IMR-90 (cell line): ENCODE data around the gene OSBPL8. TPM values are rescaled to one million over a fixed set of nuclear protein-coding genes. Genes with fewer than 3 reads are reported as not detected.
A peak's percentile ranks its signal among the peaks of the same experiment; 100 is the strongest.

Source experiments
- ATAC-seq: fragments of 200-7000 bp; cut with Tn5 transposase; 2 replicates; pipeline ENCODE4 v1.9.1; 2020; ENCODE audit warnings: low read depth, mild to moderate bottlenecking, moderate library complexity
- BruUV-seq: library from RNA; stranded (reverse); fragments of 400-500 nt; replicated peaks from 2 replicates; lab custom pipeline; 2021; lab: Mats Ljungman, UMichigan
- CTCF ChIA-PET: fragments of 300-600 bp; formaldehyde crosslinking; extraction: SDS; loops from one replicate; lab custom pipeline; 2021; ENCODE audit warnings: antibody characterized with exemption; lab: Yijun Ruan, JAX
- POLR2A ChIA-PET: fragments of 300-600 bp; sonication (Branson Sonifier 250); formaldehyde crosslinking; loops from one replicate; lab custom pipeline; 2022; ENCODE audit warnings: antibody characterized with exemption; ENCODE audit not compliant: unreplicated experiment; lab: Charles Lee
- DNase-seq: peaks from one replicate; pipeline ENCODE4 v3.0.0; 2013
- H2AFZ ChIP-seq: replicated peaks from 2 replicates; pipeline ENCODE3; 2013; ENCODE audit warnings: low read length, mild to moderate bottlenecking; ENCODE audit not compliant: poor library complexity
- H2AK5ac ChIP-seq: 2 replicates; pipeline ENCODE4 v1.6.1; 2013; ENCODE audit warnings: low read depth, low read length, inconsistent platforms
- H2AK9ac ChIP-seq: replicated peaks from 2 replicates; pipeline ENCODE3; 2013; ENCODE audit warnings: mild to moderate bottlenecking, low read depth, low read length, moderate library complexity; ENCODE audit not compliant: poor library complexity
- H2BK120ac ChIP-seq: 2 replicates; pipeline ENCODE4 v1.6.1; 2013; ENCODE audit warnings: low read depth, low read length, inconsistent platforms
- H2BK15ac ChIP-seq: 3 replicates; pipeline ENCODE4 v1.6.1; 2013; ENCODE audit warnings: low read depth, low read length, inconsistent platforms
- H2BK20ac ChIP-seq: 2 replicates; pipeline ENCODE4 v1.6.1; 2013; ENCODE audit warnings: low read depth, mild to moderate bottlenecking, inconsistent platforms, low read length, moderate library complexity
- H2BK5ac ChIP-seq: 2 replicates; pipeline ENCODE4 v1.6.1; 2013; ENCODE audit warnings: mild to moderate bottlenecking, low read depth, low read length, inconsistent platforms; ENCODE audit not compliant: poor library complexity, severe bottlenecking
- H3K14ac ChIP-seq: replicated peaks from 2 replicates; pipeline ENCODE4 v1.6.1; 2013; ENCODE audit warnings: low read depth, low read length, inconsistent platforms
- H3K18ac ChIP-seq: 2 replicates; pipeline ENCODE4 v1.6.1; 2013; ENCODE audit warnings: low read depth, low read length, control low read depth
- H3K23ac ChIP-seq: 2 replicates; pipeline ENCODE4 v1.6.1; 2013; ENCODE audit warnings: low read depth, low read length, inconsistent platforms
- H3K27ac ChIP-seq: 2 replicates; pipeline ENCODE4 v1.5.1; 2013; ENCODE audit warnings: mild to moderate bottlenecking, control low read depth, low read length; ENCODE audit not compliant: insufficient read depth
- H3K27me3 ChIP-seq: 2 replicates; pipeline ENCODE4 v1.6.1; 2013; ENCODE audit warnings: low read length; ENCODE audit not compliant: control insufficient read depth, insufficient read depth
- H3K36me3 ChIP-seq: 2 replicates; pipeline ENCODE4 v1.6.1; 2013; ENCODE audit warnings: low read length, mixed read lengths; ENCODE audit not compliant: control insufficient read depth, insufficient read depth
- H3K4ac ChIP-seq: 2 replicates; pipeline ENCODE4 v1.6.1; 2013; ENCODE audit warnings: low read depth, low read length, inconsistent platforms
- H3K4me1 ChIP-seq: 2 replicates; pipeline ENCODE4 v1.6.1; 2013; ENCODE audit warnings: low read length, mixed read lengths; ENCODE audit not compliant: control insufficient read depth, insufficient read depth
- H3K4me2 ChIP-seq: 2 replicates; pipeline ENCODE4 v1.6.1; 2013; ENCODE audit warnings: low read depth, mild to moderate bottlenecking, control low read depth, low read length, moderate library complexity
- H3K4me3 ChIP-seq: 2 replicates; pipeline ENCODE4 v1.5.1; 2013; ENCODE audit warnings: low read depth, mild to moderate bottlenecking, control low read depth, low read length, moderate library complexity; ENCODE audit not compliant: insufficient read depth
- H3K56ac ChIP-seq: 2 replicates; pipeline ENCODE4 v1.6.1; 2013; ENCODE audit warnings: low read length, inconsistent platforms; ENCODE audit not compliant: insufficient read depth; ENCODE audit errors: extremely low read depth
- H3K79me1 ChIP-seq, 2 experiments: 2 replicates each; pipeline ENCODE4 v1.6.1; 2013; ENCODE audit warnings: low read length in 2 of 2, inconsistent platforms in 1 of 2, low read depth in 1 of 2
- H3K9ac ChIP-seq: 2 replicates; pipeline ENCODE4 v1.6.1; 2013; ENCODE audit warnings: low read depth, low read length, control low read depth
- H3K9me1 ChIP-seq: 2 replicates; pipeline ENCODE4 v1.6.1; 2013; ENCODE audit warnings: low read length, inconsistent platforms; ENCODE audit not compliant: insufficient read depth
- H3K9me3 ChIP-seq: 2 replicates; pipeline ENCODE4 v1.6.1; 2013; ENCODE audit warnings: low read length; ENCODE audit not compliant: control insufficient read depth, insufficient read depth
- H4K20me1 ChIP-seq: 2 replicates; pipeline ENCODE4 v1.6.1; 2013; ENCODE audit warnings: low read length, inconsistent platforms; ENCODE audit not compliant: insufficient read depth
- H4K5ac ChIP-seq: 2 replicates; pipeline ENCODE4 v1.6.1; 2013; ENCODE audit warnings: mild to moderate bottlenecking, low read depth, low read length, control low read depth
- H4K8ac ChIP-seq, 2 experiments: 2 replicates each; pipeline ENCODE4 v1.6.1; 2013; ENCODE audit warnings: low read depth in 2 of 2, low read length in 2 of 2, control low read depth in 1 of 2, inconsistent platforms in 1 of 2
- H4K91ac ChIP-seq: 2 replicates; pipeline ENCODE4 v1.6.1; 2013; ENCODE audit warnings: low read depth, low read length, inconsistent platforms; ENCODE audit not compliant: insufficient read depth
- MAZ ChIP-seq: IDR thresholded peaks from 2 replicates; pipeline ENCODE4 v1.6.1; 2012; ENCODE audit warnings: low read depth, mild to moderate bottlenecking, low read length, improper control_type of control experiment, moderate library complexity, borderline replicate concordance
- WGBS, 2 experiments: methylation state at CpG; one replicate each; pipeline versions ENCODE4 v1.1.5 to v1.1.7; 2013; ENCODE audit warnings: missing lambda C conversion rate in 2 of 2; ENCODE audit not compliant: insufficient read length in 1 of 2; ENCODE audit errors: extremely low coverage in 2 of 2; 5-methylcytosine and 5-hydroxymethylcytosine counted together
- dilution Hi-C: fragments of 300-500 bp; cut with HindIII; formaldehyde crosslinking; loops from one replicate; pipeline ENCODE4 v1.14.3; 2018; ENCODE audit warnings: low sequenced_read_pairs; ENCODE audit not compliant: unreplicated experiment
- in situ Hi-C: fragments of 300-500 bp; cut with MboI; formaldehyde crosslinking; loops from 3 replicates; pipeline ENCODE4 v1.14.3; 2019; ENCODE audit warnings: low sequenced_read_pairs, inconsistent platforms, mixed read lengths
- intact Hi-C: fragments of 100-400 bp; cut with micrococcal nuclease; formaldehyde crosslinking; loops from 2 replicates; pipeline ENCODE4 v1.10.0; 2022
- polyA plus RNA-seq, 3 experiments: library from polyadenylated mRNA; depleted of rRNA; stranded (reverse); fragments of >200 nt; gene quantifications; 2 replicates each; pipeline ENCODE4 v1.2.3, GENCODE V29; 2012; ENCODE audit warnings: low replicate concordance in 1 of 3
- total RNA-seq: library from RNA; depleted of rRNA; stranded (reverse); fragments of >200 nt; gene quantifications from 2 replicates; pipeline ENCODE4 v1.2.3, GENCODE V29; 2012
- TF ChIP-seq, protein P1 (sequence below): conservative IDR thresholded peaks from 2 replicates; pipeline ENCODE4 v1.5.1; 2012; ENCODE audit warnings: mild to moderate bottlenecking, low read depth, low read length, improper control_type of control experiment

Gene OSBPL8
- total and polyA plus RNA-seq, 2 of the 4 experiments (the other 2 are of a cell fraction): 17.8 to 24.2 TPM

DNA sequence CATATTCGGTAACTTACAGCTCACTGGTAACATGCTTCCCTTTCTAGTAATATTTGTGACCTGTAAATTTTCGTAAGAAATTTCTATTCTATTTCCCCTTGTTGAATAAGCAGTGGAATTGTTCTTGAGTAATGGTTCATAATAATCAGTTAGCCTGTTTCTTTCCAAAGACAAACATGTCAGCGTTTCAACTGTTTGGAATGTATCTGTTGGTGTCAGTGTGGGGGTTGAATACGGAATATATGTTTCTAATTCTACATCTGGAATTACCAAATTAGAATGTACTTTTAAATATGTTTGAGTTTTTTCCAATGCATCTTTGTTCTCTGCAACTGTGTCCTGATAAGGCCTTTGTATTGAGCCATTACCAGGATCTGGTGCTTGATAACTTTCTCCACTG, 213.3 kb downstream of the OSBPL8 start:
- in situ Hi-C loops: loop anchor here (5.0 to 10.0 kb wide), 3 partner anchors 271 to 821 kb away; no protein-coding TSS in a partner anchor
- H4K91ac ChIP-seq: no peak overlapping the region; the same call in 1 of the 2 replicates
- no peak overlapping the region for H3K9ac ChIP-seq
- intact Hi-C loops: loop anchor here (2.0 to 5.0 kb wide), 3 partner anchors 164 to 819 kb away; no protein-coding TSS in a partner anchor
- 0 out of 3 replicates have a peak overlapping the region, but pooled peaks have one; percentile 5 for H2BK15ac ChIP-seq
- no peak overlapping the region for H2AFZ ChIP-seq
- peak overlapping the region; percentile 44; the same call in 1 of the 2 replicates for H3K4ac ChIP-seq
- no peak overlapping the region for H3K18ac ChIP-seq
- peaks cover 5% of the 10 kb centered on the region; the same call in 1 of the 2 replicates for H3K4me1 ChIP-seq
- ChIA-PET CTCF (no interaction called here), POLR2A (interaction anchor here (0.7 kb wide), 1 partner anchor 263 kb away, joined by 3 read pairs; no protein-coding TSS in a partner anchor)
- no peak overlapping the region for H3K23ac ChIP-seq
- dilution Hi-C loops: no loop called here
- peaks cover 11 to 32% of the 10 kb centered on the region in 2 experiments; a peak in 3 of 4 replicates for H3K79me1 ChIP-seq
- BruUV-seq: no TSS peak
- DNase-seq (peak; percentile 68), ATAC-seq (no peak)
- H4K20me1 ChIP-seq: no peaks in the 10 kb centered on the region
- peak overlapping the region; percentile 16; the same call in 1 of the 2 replicates for H2BK20ac ChIP-seq
- H3K27me3 ChIP-seq: no peaks in the 10 kb centered on the region
- peak overlapping the region; percentile 48 for H2BK120ac ChIP-seq
- no peak overlapping the region for H3K4me3 ChIP-seq
- no peak overlapping the region for H3K56ac ChIP-seq
- H3K36me3 ChIP-seq: no peaks in the 10 kb centered on the region
- TF ChIP-seq, protein P1, sequence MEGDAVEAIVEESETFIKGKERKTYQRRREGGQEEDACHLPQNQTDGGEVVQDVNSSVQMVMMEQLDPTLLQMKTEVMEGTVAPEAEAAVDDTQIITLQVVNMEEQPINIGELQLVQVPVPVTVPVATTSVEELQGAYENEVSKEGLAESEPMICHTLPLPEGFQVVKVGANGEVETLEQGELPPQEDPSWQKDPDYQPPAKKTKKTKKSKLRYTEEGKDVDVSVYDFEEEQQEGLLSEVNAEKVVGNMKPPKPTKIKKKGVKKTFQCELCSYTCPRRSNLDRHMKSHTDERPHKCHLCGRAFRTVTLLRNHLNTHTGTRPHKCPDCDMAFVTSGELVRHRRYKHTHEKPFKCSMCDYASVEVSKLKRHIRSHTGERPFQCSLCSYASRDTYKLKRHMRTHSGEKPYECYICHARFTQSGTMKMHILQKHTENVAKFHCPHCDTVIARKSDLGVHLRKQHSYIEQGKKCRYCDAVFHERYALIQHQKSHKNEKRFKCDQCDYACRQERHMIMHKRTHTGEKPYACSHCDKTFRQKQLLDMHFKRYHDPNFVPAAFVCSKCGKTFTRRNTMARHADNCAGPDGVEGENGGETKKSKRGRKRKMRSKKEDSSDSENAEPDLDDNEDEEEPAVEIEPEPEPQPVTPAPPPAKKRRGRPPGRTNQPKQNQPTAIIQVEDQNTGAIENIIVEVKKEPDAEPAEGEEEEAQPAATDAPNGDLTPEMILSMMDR: no peak
- no peak for TF ChIP-seq MAZ
- H4K8ac ChIP-seq: peak overlapping the region; percentile 20 to 47; a peak in 1 of 4 replicates
- H3K27ac ChIP-seq: peak overlapping the region; percentile 34; the same call in 1 of the 2 replicates
- peak overlapping the region; percentile 61; the same call in 1 of the 2 replicates for H3K4me2 ChIP-seq
- no peaks in the 10 kb centered on the region for H3K9me3 ChIP-seq
- H3K14ac ChIP-seq: peak overlapping the region; percentile 49; the same call in 1 of the 2 replicates
- no CpG with 5 or more reads among the region's 4 CpGs for WGBS, 2 experiments
- H4K5ac ChIP-seq: no peak overlapping the region; the same call in 1 of the 2 replicates
- peak overlapping the region; percentile 73 for H2BK5ac ChIP-seq
- H2AK9ac ChIP-seq: no peak overlapping the region
- no peaks in the 10 kb centered on the region for H3K9me1 ChIP-seq
- no peak overlapping the region for H2AK5ac ChIP-seq
